Measurements from ENCODE around the gene NFATC4. TPM values are rescaled to one million over a fixed set of nuclear protein-coding genes. Genes with fewer than 3 reads are reported as not detected.
"Not testable (repeated sequence)": the region's sequence is repeated elsewhere in the genome, so short reads cannot be mapped to it uniquely, and the experiment has no call there.

NFATC4 gene
- total RNA-seq, result 1 to 10 TPM in 1 of 2 experiments, under 1 TPM in 1; 0.54 to 1.1 TPM

DNA sequence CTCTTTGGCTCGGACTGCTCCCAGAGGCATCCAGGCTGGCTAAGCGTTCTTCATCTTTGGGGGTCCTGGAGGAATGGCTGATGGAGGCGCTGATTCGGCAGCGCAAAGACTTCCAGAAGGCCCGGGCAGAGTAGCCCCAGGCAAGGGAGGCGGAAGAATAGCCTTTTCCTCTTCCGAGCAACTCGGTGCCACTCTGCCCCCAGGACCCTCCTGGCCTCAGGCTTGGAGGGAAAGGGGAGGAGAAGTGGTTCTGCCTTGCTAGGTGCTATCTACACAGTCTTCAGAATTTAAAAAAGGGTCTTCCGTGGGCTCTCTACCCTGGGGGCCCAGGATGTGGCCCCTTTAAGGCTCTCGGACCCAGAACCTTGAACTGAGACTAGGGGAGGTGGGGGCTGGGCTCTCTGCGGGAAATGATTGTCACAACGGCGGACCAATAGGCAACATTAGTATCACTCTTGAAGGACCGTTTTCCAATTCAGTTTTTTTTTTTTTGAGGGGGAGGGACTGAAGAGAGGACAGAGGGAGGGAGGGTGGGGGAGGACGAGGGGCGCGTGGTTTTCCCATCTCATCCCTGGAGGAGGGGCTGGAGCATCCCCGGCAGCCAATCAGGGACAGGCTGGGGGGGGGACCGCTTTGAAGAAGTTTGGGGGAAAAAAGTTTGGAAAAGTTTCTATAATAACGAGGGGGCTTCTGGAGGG is at the start of gene NFATC4:
NFATC4 (plus strand) TSS at position 671 of the 698 bp plus-strand sequence. CDS start 157 bp downstream, outside the sequence.
- Mint-ChIP-seq H3K27ac (no peak within 1 kb of the TSS), H3K9me3 (no peaks in the 10 kb centered on the region), H3K4me3 (peak within 1 kb of the TSS; percentile 53), H3K36me3 (no peaks in the 10 kb centered on the region), H3K4me1 (peaks cover 27% of the 10 kb centered on the region), H3K27me3 (peaks cover 50% of the 10 kb centered on the region)
- DNase-seq, result no peak

DNA sequence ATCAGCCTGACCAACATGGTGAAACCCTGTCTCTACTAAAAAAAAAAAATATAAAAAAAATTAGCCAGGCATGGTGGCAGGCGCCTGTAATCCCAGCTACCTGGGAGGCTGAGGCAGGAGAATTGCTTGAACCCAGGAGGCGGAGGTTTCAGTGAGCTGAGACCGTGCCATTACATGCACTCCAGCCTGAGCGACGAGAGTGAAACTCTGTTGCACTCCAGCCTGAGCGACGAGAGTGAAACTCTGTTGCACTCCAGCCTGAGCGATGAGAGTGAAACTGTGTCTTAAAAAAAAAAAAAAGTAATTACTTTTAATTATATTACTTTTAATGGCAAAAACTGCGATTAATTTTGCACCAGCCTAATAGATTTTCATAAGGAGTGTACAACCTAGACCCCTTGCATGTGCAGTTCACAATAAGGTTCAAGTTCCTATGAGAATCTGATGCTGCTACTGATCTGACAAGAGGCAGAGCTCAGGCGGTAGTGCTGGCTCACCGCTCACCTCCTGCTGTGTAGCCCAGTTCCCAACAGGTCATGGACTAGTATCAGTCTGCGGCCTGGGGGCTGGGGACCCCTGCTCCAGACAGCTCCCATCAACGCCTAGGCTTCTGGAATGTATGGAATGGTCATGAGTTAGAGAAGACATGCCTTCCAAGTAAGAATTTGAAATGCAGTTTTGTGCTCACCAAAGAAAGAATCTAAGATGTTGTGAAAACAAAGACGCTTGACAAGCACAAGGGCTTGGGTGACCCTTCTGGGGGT is 46.6 kb upstream of the NFATC4 start:
- DNase-seq, result no peak
- H3K4me3 Mint-ChIP-seq, result no peak overlapping the region
- H3K36me3 Mint-ChIP-seq, result no peaks in the 10 kb centered on the region
- peaks cover 11% of the 10 kb centered on the region for H3K4me1 Mint-ChIP-seq
- H3K9me3 Mint-ChIP-seq, result no peaks in the 10 kb centered on the region
- H3K27ac Mint-ChIP-seq, result no peak overlapping the region
- no peaks in the 10 kb centered on the region for H3K27me3 Mint-ChIP-seq

DNA sequence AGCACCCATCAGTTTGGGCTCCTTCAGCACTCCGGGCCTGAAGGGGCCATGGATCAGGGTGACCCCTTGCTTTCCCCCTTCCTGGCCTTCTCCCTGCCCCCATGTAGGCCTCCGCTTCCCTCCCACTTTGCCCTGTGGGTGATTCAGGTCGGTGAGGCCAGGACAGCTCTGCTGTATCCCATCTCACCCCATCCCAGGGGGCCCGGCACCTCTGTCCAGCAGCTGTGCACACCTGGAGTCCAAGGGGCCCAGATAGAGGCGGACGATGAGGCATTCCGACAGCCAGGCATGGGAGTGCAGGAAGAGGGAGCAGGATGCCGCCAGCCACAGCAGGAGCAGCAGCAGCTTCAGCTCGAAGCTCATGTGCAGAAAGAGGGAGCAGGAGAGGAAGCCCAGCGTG is 45.3 kb upstream of the NFATC4 start:
- H3K27ac Mint-ChIP-seq, result no peak overlapping the region
- no peak for DNase-seq
- H3K4me1 Mint-ChIP-seq, result peaks cover 6% of the 10 kb centered on the region
- no peaks in the 10 kb centered on the region for H3K36me3 Mint-ChIP-seq
- H3K4me3 Mint-ChIP-seq, result no peak overlapping the region
- no peaks in the 10 kb centered on the region for H3K27me3 Mint-ChIP-seq
- no peaks in the 10 kb centered on the region for H3K9me3 Mint-ChIP-seq

DNA sequence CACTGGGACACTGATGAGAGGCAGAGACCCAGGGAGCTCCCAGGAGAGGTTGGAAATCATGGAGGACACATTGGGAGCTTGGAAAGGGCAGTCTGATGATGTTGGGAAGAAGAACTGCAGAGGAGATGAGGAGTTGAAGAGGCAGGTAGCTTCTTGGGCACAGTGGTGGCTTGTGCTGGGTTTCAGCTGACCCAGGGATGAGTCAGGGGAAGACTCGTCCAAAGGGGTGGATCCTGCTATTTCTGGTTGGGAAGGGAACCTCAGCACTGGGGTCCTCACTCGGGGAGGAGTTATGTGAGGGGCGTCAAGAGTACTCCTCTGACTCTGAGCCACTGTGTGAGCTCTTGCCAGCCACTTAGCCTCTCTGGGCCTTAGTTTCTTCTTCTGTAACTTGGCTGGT is 44.6 kb upstream of the NFATC4 start:
- DNase-seq, result no peak
- Mint-ChIP-seq H3K36me3 (no peaks in the 10 kb centered on the region), H3K4me1 (peaks cover 5% of the 10 kb centered on the region), H3K27ac (no peak overlapping the region), H3K4me3 (no peak overlapping the region), H3K9me3 (no peaks in the 10 kb centered on the region), H3K27me3 (no peaks in the 10 kb centered on the region)

DNA sequence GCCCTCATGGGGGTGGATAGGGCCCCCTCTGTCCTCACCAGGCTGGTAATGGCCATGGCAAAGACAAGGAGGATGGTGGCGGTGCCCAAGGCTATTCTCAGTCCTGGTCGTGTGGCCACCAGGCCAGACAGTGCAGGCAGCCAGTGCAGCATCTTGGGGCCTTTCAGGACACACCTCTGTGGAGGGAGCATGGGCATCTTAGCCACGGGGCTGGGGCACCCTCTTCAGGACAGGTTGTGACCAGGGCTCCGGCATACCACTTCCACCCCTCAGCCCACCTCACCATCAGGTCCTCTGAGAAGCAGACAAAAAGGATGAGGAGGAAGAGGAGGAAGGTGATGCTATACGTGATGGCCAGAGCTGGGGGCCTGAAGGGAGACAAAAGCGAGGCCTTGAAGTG is 44.0 kb upstream of the NFATC4 start:
- Mint-ChIP-seq H3K4me1 (peaks cover 5% of the 10 kb centered on the region), H3K9me3 (no peaks in the 10 kb centered on the region), H3K36me3 (no peaks in the 10 kb centered on the region), H3K27me3 (no peaks in the 10 kb centered on the region), H3K27ac (no peak overlapping the region), H3K4me3 (no peak overlapping the region)
- no peak for DNase-seq

DNA sequence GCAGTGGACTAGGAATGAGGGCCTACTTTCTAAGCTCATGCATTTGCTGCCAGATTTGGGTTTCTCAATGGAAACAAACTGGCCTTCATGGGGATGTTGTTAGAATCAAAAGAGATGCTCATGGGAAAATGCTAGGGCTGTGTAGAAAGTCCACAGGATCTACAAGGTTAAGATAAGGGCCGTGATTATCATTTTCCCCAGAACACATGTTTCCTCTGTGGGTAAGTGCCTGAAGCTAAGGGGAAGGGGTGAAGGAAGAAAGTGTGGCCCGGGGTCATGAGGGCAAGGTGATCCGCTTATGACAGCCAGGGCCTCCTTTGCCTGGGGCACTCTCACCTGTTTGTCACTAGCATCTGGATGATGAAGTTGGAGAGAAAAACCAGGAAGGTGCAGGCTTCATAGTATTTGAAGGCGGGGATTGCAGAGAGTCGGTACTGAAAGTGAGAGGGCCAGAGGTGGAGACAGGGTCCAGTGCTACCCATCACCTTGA is 42.9 kb upstream of the NFATC4 start:
- Mint-ChIP-seq H3K4me1 (peaks cover 8% of the 10 kb centered on the region), H3K27me3 (no peaks in the 10 kb centered on the region), H3K36me3 (no peaks in the 10 kb centered on the region), H3K27ac (no peak overlapping the region), H3K4me3 (no peak overlapping the region), H3K9me3 (no peaks in the 10 kb centered on the region)
- no peak for DNase-seq

DNA sequence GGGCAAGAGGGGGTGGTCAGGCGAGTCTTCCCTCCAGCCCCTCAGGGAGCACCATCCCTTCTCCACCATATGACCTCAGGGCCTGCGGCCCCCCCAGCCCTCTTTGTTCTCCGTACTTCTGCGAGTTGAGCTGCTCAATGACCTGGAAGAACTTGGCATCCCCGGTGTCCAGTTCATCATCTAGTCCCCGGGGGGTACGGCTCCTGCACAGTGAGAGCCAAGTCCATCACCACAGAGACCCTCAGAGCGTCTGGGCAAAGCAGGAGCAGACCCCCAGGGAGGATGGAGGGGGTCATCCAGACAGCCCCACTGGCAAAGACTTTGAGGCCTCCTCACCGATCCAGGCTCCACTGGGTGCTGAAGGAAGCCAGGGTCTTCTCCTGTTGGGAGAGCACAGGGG is 42.0 kb upstream of the NFATC4 start:
- H3K9me3 Mint-ChIP-seq, result no peaks in the 10 kb centered on the region
- H3K4me3 Mint-ChIP-seq, result no peak overlapping the region
- H3K4me1 Mint-ChIP-seq, result peaks cover 8% of the 10 kb centered on the region
- H3K36me3 Mint-ChIP-seq, result no peaks in the 10 kb centered on the region
- no peak for DNase-seq
- H3K27me3 Mint-ChIP-seq, result peaks cover 6% of the 10 kb centered on the region
- H3K27ac Mint-ChIP-seq, result no peak overlapping the region

DNA sequence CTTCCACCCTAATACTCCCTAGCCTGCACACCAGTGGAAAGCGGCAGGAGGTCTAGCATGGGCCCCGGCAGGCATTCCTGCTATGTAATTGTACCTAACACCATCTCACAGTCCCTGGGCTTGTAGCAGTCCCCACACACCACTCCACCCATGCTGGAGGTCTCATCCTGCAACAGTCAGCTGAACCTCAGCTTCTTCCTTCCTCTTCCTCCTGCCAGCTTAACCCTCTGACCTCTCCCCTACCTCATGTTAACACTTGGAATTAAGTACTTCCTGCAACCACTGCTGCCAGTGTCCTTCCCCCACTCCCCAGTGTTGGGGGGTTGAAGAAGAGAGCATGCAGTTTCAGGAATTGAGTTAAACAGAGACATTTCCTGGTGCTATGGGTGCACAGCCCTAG is 40.7 kb upstream of the NFATC4 start:
- no peak for DNase-seq
- Mint-ChIP-seq H3K9me3 (no peaks in the 10 kb centered on the region), H3K4me1 (peaks cover 15% of the 10 kb centered on the region), H3K4me3 (no peak overlapping the region), H3K27me3 (peaks cover 17% of the 10 kb centered on the region), H3K36me3 (no peaks in the 10 kb centered on the region), H3K27ac (no peak overlapping the region)

DNA sequence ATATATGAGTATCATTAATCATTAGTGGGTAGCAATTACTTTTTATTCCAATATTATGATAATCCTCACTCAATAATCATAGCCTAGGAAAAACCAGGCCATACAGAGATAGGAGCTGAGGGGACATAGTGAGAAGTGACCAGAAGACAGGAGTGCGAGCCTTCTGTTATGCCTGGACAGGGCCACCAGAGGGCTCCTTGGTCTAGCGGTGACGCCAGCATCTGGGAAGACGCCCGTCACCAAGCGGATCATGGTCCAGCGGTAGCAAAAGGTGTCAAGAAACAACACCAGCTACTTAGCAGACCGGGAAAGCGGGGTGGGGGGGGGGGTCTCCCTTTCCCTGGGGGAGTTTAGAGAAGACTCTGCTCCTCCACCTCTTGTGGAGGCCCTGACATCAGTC is 40.1 kb upstream of the NFATC4 start:
- H3K9me3 Mint-ChIP-seq, H3K27ac Mint-ChIP-seq, H3K36me3 Mint-ChIP-seq, DNase-seq, H3K4me3 Mint-ChIP-seq: not testable (repeated sequence)
- peaks cover 19% of the 10 kb centered on the region for H3K4me1 Mint-ChIP-seq
- H3K27me3 Mint-ChIP-seq, result peaks cover 23% of the 10 kb centered on the region

DNA sequence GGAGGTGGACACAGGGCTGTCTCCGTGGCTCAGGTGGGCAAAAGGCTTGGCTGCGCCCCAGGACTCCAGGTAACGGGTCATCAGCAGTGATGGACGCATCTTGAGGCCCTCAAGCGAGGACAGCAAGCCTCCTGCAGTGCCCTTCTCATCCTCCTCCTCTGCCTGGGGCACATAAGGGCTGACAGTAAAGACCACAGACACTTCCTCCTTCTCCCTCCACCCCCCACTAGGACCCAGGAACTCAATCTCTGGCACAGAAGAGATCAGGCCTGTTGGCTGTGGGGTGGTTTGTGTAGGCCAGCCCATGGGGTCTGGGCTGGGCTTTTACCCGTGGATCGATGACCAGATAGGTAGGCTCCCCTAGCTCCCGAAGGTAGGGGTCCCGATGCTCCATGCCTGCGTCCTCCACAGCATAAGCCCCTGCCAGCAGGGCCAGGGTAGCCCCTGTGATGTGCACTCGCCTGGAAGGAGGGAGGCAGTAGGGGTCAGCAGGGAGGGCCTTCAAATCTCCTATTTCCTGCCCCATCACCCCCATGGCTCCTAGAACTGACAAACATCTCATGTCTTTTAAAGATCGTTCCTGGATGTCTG is 38.8 kb upstream of the NFATC4 start:
- no peak overlapping the region for H3K4me3 Mint-ChIP-seq
- no peak for DNase-seq
- H3K4me1 Mint-ChIP-seq, result peaks cover 24% of the 10 kb centered on the region
- peaks cover 35% of the 10 kb centered on the region for H3K27me3 Mint-ChIP-seq
- no peaks in the 10 kb centered on the region for H3K36me3 Mint-ChIP-seq
- H3K9me3 Mint-ChIP-seq, result no peaks in the 10 kb centered on the region
- no peak overlapping the region for H3K27ac Mint-ChIP-seq

DNA sequence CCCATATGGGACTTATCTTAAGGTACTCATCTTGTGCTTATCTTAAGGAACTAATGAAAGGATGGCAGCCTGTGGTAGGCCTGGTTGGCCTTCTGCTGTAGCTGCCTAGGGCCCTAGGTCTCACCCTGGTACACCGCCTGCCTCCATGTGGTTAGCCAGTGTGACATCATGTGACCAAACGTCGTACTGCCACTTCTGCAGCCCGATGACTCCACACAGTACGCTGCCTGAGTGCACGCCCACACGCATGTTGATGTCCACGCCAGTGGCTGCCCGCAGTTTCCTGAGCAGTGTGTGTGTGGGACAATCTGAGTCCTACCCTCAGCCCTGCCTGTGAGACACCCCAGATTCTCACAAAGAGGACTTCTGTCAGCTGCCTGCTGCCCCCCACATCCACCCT is 38.2 kb upstream of the NFATC4 start:
- no peaks in the 10 kb centered on the region for H3K36me3 Mint-ChIP-seq
- DNase-seq, result peak; percentile 35
- H3K4me3 Mint-ChIP-seq, result no peak overlapping the region
- H3K27ac Mint-ChIP-seq, result no peak overlapping the region
- H3K4me1 Mint-ChIP-seq, result peaks cover 26% of the 10 kb centered on the region
- no peaks in the 10 kb centered on the region for H3K9me3 Mint-ChIP-seq
- H3K27me3 Mint-ChIP-seq, result peaks cover 41% of the 10 kb centered on the region

DNA sequence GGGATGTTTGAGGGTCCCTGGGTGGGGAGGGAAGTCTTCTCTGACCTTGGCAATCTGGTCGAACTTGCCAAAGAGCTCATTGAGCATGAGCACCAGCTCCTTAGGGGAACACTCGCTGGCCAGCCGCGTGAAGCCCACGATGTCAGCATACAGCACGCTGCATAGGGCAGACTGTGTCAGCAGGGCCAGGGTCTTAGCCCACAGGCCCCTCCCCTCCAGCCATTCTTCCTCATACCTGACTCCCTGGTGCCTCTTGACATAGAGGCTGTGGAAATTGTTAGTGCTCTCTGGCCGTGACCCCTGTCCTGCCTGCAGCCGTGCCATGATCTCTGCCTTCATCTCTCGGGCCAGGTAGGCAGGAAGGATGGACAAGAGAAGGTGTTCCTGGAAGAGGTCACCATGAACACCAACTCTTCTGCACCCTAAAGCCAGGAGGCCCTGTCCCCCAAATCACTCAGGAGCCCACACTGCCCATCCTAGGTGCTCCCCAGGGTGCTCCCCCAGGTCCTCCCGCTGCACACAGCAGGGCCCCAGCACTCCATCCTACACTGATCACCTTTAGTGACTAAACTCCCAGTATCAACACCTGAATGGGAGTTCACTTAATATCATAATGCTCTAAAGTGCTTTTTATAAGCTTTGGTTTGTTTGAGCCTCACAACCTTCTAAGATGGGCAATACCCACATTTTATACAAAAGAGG is 36.9 kb upstream of the NFATC4 start:
- Mint-ChIP-seq H3K4me1 (peaks cover 28% of the 10 kb centered on the region), H3K27me3 (peaks cover 49% of the 10 kb centered on the region), H3K27ac (no peak overlapping the region), H3K36me3 (peaks cover under 1% of the 10 kb centered on the region), H3K9me3 (no peaks in the 10 kb centered on the region), H3K4me3 (no peak overlapping the region)
- DNase-seq, result no peak

DNA sequence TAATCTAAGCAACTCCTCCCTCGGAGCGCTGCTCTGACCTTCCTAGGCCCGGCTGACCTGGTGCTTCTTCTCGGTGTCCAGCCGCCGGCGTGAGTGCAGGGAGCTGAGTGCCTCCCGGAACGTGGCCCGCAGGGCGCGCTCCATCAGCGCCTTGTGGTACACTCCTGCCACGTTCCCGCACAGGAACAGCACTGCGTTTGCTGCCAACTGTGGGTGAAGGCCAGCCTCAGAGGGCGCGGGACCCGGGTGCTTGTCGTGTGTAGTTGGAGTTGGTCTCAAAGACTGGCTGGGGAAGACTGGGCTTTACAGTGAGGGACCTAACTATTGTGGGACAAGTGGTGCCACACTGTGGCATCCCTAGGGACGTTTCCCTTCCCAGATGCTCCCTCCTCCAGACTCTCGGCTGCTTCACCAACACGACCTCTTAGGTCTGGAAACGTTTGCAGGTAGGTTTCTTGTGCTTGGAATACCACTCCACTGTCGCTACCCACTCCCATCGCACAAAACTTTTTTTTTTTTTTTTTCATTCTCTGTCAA is 36.2 kb upstream of the NFATC4 start:
- Mint-ChIP-seq H3K4me3 (peak overlapping the region; percentile 76), H3K36me3 (peaks cover 2% of the 10 kb centered on the region), H3K27me3 (peaks cover 49% of the 10 kb centered on the region), H3K4me1 (peaks cover 30% of the 10 kb centered on the region), H3K27ac (peak overlapping the region; percentile 64), H3K9me3 (no peaks in the 10 kb centered on the region)
- DNase-seq, result no peak

DNA sequence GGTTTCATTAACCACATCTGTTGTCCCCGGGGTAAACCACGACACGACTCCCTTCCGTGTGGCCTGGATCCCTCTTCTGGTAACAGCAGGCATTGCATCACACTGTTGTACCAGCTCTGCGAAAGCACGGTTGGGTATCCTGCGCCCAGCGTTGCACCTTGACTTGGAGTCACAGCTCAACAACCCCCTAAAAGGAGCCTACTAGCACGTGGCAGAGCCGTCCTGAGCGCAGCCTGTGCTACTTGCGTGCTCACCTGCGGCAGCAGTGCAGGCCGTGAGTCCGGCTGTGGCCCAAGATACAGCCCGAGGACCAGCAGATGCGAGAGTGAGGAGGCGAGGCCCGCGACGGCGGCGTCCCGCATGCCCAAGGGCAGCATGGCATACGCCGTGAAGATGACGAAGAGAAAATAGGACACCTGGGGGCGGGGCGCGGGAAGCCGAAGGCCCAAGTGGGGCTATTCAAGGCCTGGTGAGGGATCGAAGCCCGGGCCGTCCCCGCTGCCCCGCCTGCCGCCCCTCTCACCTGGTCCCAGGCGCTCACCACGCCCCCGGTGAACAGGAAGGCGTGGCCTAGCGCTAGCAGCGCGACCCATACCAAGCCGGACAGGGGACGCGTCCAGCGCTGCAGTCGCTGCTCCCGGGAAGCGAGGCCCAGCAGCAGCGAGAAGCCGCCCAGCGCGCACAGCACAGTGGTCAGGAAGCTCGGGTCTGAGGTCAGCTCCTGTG is 35.6 kb upstream of the NFATC4 start:
- Mint-ChIP-seq H3K36me3 (peaks cover 3% of the 10 kb centered on the region), H3K27me3 (peaks cover 49% of the 10 kb centered on the region)

More for the DNA sequence above, 35.6 kb upstream of the NFATC4 start:
- no peaks in the 10 kb centered on the region for H3K9me3 Mint-ChIP-seq
- H3K4me1 Mint-ChIP-seq, result peaks cover 28% of the 10 kb centered on the region
- peak overlapping the region; percentile 64 for H3K27ac Mint-ChIP-seq
- H3K4me3 Mint-ChIP-seq, result peak overlapping the region; percentile 76
- DNase-seq, result peak; percentile 82
